AG10803 (cell line): Measurements from ENCODE around the gene EHBP1.

Experiments
- DNase-seq: peaks from one replicate; pipeline ENCODE4 v3.0.0; 2010; ENCODE audit warnings: low read depth
- H3K4me3 ChIP-seq: 2 replicates; pipeline ENCODE4 v1.5.1; 2011; ENCODE audit warnings: mild to moderate bottlenecking, low read length, control low read depth
- TF ChIP-seq, protein P1 (sequence below): conservative IDR thresholded peaks from 2 replicates; pipeline ENCODE4 v1.5.1; 2011; ENCODE audit warnings: mild to moderate bottlenecking, low read length, control low read depth, inconsistent platforms

The EHBP1 gene

GRCh38 chr2:62883629-62884028, 178.1 kb downstream of the EHBP1 start:
- no peak overlapping the region for H3K4me3 ChIP-seq

GRCh38 chr2:62884086-62884485, 178.6 kb downstream of the EHBP1 start:
- DNase-seq = no peak
- no peak overlapping the region for H3K4me3 ChIP-seq
- TF ChIP-seq, protein P1, sequence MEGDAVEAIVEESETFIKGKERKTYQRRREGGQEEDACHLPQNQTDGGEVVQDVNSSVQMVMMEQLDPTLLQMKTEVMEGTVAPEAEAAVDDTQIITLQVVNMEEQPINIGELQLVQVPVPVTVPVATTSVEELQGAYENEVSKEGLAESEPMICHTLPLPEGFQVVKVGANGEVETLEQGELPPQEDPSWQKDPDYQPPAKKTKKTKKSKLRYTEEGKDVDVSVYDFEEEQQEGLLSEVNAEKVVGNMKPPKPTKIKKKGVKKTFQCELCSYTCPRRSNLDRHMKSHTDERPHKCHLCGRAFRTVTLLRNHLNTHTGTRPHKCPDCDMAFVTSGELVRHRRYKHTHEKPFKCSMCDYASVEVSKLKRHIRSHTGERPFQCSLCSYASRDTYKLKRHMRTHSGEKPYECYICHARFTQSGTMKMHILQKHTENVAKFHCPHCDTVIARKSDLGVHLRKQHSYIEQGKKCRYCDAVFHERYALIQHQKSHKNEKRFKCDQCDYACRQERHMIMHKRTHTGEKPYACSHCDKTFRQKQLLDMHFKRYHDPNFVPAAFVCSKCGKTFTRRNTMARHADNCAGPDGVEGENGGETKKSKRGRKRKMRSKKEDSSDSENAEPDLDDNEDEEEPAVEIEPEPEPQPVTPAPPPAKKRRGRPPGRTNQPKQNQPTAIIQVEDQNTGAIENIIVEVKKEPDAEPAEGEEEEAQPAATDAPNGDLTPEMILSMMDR = no peak

More at GRCh38 chr2:62883629-62884028, 178.1 kb downstream of the EHBP1 start:
- DNase-seq = no peak
- TF ChIP-seq, protein P1 = no peak

DNA sequence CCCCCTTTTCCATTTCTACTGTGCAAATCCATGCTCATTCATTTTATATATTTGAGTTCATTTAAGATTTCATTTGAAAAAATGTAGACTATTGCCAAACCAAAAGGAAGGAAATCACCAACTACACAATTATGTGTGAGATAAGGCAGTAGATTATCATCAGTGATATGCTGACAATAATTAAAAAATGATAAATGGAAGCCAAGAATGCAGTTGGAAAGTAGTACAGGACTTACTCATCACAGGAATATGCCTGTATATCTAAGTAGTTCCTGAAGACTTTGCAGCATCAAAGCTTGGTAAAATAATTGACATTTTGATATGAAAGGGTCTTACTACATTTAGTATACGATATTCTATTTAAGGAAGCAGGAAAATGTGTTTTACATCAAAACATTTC, 179.0 kb downstream of the EHBP1 start:
- no peak overlapping the region for H3K4me3 ChIP-seq
- TF ChIP-seq, protein P1 = no peak
- peak; percentile 9 for DNase-seq

DNA sequence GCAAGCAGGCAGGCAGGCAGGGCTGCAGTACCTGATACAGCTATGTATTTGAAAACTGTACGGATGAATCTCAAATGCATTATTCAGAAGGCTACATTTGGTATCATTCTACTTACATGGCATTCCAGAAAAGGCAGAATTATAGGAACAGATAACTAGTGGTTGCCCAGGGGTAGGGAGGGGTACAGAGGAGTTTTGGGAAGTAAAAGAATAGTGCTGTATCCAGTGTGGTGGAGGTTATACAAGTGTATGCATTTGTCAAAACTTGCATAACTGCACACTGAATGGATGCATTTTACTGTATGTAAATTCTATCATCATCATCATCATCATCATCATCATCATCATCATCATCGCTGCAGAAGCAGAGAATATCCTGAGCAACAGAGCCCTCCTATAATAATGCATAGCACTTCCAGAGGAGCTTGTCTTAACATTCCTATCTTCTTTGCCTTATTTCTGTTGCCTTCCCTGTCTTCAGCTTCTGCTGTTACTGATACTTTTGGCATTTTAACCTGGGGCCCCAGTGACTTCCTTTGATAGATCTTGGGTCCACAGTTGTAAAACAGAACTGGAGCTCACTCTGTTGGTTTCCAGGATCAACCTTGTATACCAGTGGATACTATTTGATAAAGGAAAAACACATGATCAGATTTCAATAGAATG, 189.6 kb downstream of the EHBP1 start:
- TF ChIP-seq, protein P1 = no peak
- H3K4me3 ChIP-seq = no peak overlapping the region
- DNase-seq = no peak

- TF ChIP-seq, protein P1 = no peak
- peak; percentile 10 for DNase-seq
- no peak overlapping the region for H3K4me3 ChIP-seq
These were observed 190.1 kb downstream of the EHBP1 start for GRCh38 chr2:62895632-62896009.

DNA sequence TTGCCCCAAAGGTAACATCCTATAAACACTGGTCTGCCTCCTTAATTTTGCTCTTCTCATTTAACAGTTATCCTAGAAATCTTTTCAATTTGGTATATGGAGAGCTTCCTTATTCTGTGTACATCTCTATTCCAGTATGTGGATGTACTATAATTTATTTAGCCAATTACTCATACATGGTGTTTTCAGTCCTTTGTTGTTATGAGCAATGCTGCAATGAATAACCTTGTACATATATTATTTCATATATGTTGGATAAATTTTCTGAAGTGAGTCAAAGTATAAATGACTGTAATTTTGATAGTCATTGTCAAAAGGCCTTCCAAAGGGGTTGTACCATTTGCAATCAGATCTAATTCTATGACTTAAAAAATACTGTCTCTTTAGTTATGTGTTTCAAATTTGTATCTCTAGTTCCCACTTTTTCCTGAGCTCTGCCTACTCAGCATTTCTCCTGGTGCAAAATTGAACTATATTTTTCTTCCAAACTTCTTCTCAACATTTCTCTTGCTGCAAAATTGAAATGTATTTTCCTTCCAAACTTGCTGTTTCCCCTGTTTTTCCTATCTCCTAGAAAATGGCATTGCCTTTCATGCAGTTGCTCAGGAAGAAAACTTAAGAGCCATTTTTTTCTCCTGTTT, 191.8 kb downstream of the EHBP1 start:
- TF ChIP-seq, protein P1 = no peak
- DNase-seq = no peak
- no peak overlapping the region for H3K4me3 ChIP-seq

DNA sequence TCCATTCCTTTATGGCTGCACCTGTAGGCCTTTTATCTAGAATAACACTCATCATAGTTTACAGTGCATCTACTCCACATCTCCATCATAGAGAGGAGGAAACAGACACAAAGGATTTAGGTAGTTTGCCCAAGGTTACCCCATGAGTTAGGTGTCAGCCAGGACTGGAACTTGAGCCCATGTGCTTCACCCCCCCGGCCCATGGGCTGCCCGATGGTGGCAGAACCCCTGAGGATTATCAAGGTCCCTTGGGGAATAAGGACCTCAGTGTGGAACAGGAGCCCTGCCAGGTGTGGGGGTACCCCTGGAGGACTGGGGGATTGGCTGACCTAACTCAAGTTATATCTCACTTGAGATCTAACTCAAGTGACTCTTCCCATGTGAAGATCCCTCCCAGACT, 198.8 kb downstream of the EHBP1 start:
- TF ChIP-seq, protein P1 = no peak
- H3K4me3 ChIP-seq = no peak overlapping the region
- DNase-seq = no peak
